Bronchial epithelial cell (primary cell): Measurements from ENCODE around the gene MIF. TPM values are rescaled to one million over a fixed set of nuclear protein-coding genes. Genes with fewer than 3 reads are reported as not detected.
A peak's percentile ranks its signal among the peaks of the same experiment; 100 is the strongest.

Source experiments
- DNase-seq: peaks from one replicate; pipeline ENCODE4 v3.0.0-alpha.2; 2010; ENCODE audit warnings: low read depth
- FAIRE-seq: peaks from 2 replicates; lab custom pipeline; 2011; peaks lifted over from hg19 to GRCh38; lab: Jason Lieb, UNC
- H3K27me3 ChIP-seq: 2 replicates; pipeline ENCODE4 v1.5.1; 2011; ENCODE audit warnings: low read length; ENCODE audit not compliant: control insufficient read depth, insufficient read depth
- H3K36me3 ChIP-seq: 2 replicates; pipeline ENCODE4 v1.5.1; 2011; ENCODE audit warnings: low read length; ENCODE audit not compliant: control insufficient read depth, insufficient read depth
- H3K4me3 ChIP-seq: 2 replicates; pipeline ENCODE4 v1.5.1; 2011; ENCODE audit warnings: mild to moderate bottlenecking, low read depth, low read length, control low read depth
- CTCF ChIP-seq: IDR thresholded peaks from 2 replicates; pipeline ENCODE4 v1.5.1; 2011; ENCODE audit warnings: mild to moderate bottlenecking, moderate library complexity, low read length, control low read depth, inconsistent platforms; ENCODE audit not compliant: insufficient read depth, severe bottlenecking
- total RNA-seq: library from RNA; depleted of rRNA; stranded (reverse); fragments of >200 nt; gene quantifications from 2 replicates; pipeline ENCODE4 v1.2.1, GENCODE V29; 2014

MIF gene
- total RNA-seq, 1 donor from 2014 or later, result 252 TPM

- TF ChIP-seq CTCF, result no peak
- no peaks in the 10 kb centered on the region for H3K27me3 ChIP-seq
- H3K4me3 ChIP-seq, result no peak overlapping the region
- H3K36me3 ChIP-seq, result no peaks in the 10 kb centered on the region
- DNase-seq (no peak), FAIRE-seq (no peak)
Observed at GRCh38 chr22:23910496-23911190, 16.5 kb downstream of the MIF start.

DNA sequence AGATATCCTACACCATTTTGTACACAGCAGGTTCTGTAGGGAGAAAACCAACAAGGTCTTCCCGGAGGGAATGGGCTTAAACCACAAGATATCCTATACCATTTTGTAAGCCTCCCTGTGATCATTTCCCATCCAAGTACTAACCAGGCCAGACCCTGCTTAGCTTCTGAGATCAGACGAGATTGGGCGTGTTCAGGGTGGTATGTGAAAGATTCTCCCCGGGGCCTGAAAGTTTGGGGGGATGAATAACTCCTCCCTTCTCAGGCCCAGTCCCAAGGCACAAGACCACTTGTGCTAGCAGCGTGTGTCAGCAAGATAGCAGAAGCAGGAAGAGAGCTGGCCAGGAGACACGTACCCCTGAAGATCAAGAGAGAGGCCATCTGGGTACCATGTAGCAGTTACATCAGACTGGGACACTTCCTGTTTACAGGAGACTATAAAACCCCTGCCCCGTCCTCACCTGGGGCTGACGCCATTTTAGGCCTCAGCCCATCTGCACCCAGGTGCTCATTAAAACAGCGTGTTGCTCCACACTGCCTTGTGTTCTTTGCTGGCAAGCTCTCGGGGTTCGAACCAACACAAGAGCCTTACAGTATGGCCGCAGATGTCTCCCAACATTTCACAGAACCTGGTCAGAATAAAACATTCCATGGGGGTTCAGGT is 17.3 kb downstream of the MIF start:
- TF ChIP-seq CTCF, result no peak
- H3K4me3 ChIP-seq, result no peak overlapping the region
- no peaks in the 10 kb centered on the region for H3K27me3 ChIP-seq
- H3K36me3 ChIP-seq, result no peaks in the 10 kb centered on the region
- no peak for FAIRE-seq
- no peak for DNase-seq

- no peak for FAIRE-seq
Observed at GRCh38 chr22:23912293-23912903, 18.2 kb downstream of the MIF start.

GRCh38 chr22:23913306-23913660 is 19.1 kb downstream of the MIF start:
- DNase-seq, result no peak
- H3K36me3 ChIP-seq, result no peaks in the 10 kb centered on the region
- peak overlapping the region; percentile 56 for H3K4me3 ChIP-seq
- H3K27me3 ChIP-seq, result no peaks in the 10 kb centered on the region
- TF ChIP-seq CTCF, result no peak
- no peak for FAIRE-seq

More at GRCh38 chr22:23912293-23912903, 18.2 kb downstream of the MIF start:
- no peak for DNase-seq
- no peak for TF ChIP-seq CTCF
- no peak overlapping the region for H3K4me3 ChIP-seq
- H3K27me3 ChIP-seq, result no peaks in the 10 kb centered on the region
- H3K36me3 ChIP-seq, result no peaks in the 10 kb centered on the region

DNA sequence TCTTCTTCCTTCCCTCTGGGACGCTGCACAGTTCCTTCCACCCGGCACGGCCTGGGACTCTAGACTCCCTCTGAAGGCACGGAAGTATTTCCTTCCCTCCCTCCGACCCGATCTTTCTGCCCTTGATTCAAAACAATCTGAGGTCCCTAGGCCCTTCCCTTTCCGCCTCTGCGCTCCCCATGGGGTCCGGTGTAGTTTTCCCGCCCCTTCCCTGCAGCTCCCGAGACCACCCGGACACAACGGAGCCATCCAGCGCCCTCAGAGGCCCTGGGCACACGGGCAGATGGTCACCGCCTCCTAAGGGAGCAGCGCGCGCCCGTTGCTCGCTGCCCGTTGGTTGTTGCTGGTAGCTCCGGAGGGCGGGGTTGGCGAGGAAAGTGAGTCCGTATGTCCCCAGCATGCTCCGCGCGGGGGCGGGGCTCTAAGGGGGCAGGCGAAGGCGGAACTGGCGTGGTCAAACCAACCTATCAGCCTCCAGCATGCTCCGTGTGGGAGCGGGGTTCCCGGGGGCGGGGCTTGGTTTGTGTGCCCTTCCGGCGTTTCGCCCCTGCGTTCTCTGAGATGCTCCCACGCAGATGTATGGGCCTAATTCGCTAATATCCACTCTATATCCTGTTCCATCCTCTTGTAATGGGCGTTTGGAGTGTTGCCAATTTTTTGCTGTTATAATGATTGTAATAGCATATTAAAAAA is 19.6 kb downstream of the MIF start:
- Histone ChIP-seq H3K36me3 (peaks cover 1% of the 10 kb centered on the region), H3K4me3 (peak overlapping the region; percentile 56), H3K27me3 (no peaks in the 10 kb centered on the region)
- DNase-seq, result peak; percentile 95
- no peak for TF ChIP-seq CTCF
- peak; percentile 18 for FAIRE-seq
